Measurements from ENCODE around the gene HSBP1. TPM values are rescaled to one million over a fixed set of nuclear protein-coding genes. Genes with fewer than 3 reads are reported as not detected.

The HSBP1 gene
- total and polyA plus RNA-seq, 11 donors, result 20.4 to 174 (median 141) TPM

- no peaks in the 10 kb centered on the region for H3K36me3 ChIP-seq
- no peak for ATAC-seq
Measured at GRCh38 chr16:83845263-83845662, 37.5 kb downstream of the HSBP1 start.

GRCh38 chr16:83847371-83848225 is 39.8 kb downstream of the HSBP1 start:
- Histone ChIP-seq H3K4me3 (no peak overlapping the region), H3K9me3 (no peaks in the 10 kb centered on the region), H3K36me3 (no peaks in the 10 kb centered on the region), H3K27me3 (no peaks in the 10 kb centered on the region), H3K4me1 (peaks cover 0 to 20% (median 0%) of the 10 kb centered on the region in 12 donors), H3K27ac (no peak overlapping the region)
- TF ChIP-seq POLR2A (IDR thresholded peaks at IDR 0.05) (no peak), CTCF (IDR thresholded peaks at IDR 0.05) (no peak)
- intact Hi-C loops (cut with DNase I), result no loop called here
- WGBS, 4 donors, result 69 to 78% (median 73%) methylated on average over 14 of the region's 14 CpGs
- DNase-seq, result no peak
- ATAC-seq, result no peak

More at GRCh38 chr16:83845263-83845662, 37.5 kb downstream of the HSBP1 start:
- TF ChIP-seq POLR2A (IDR thresholded peaks at IDR 0.05), result no peak
- no peak for TF ChIP-seq CTCF (IDR thresholded peaks at IDR 0.05)
- H3K27me3 ChIP-seq, result no peaks in the 10 kb centered on the region
- intact Hi-C loops (cut with DNase I), result no loop called here
- no peak overlapping the region for H3K4me3 ChIP-seq
- peaks cover 0 to 24% (median 0%) of the 10 kb centered on the region in 12 donors for H3K4me1 ChIP-seq
- no peak overlapping the region for H3K27ac ChIP-seq
- WGBS, 4 donors, result 92 to 96% (median 96%) methylated on average over 3 to 8 of the region's 8 CpGs
- no peak for DNase-seq
- H3K9me3 ChIP-seq, result no peaks in the 10 kb centered on the region

GRCh38 chr16:83849421-83849820 is 41.6 kb downstream of the HSBP1 start:
- no peak overlapping the region for H3K4me3 ChIP-seq
- peak overlapping the region in 1 of 12 donors; percentile 21 for H3K27ac ChIP-seq
- no peaks in the 10 kb centered on the region for H3K9me3 ChIP-seq
- TF ChIP-seq POLR2A (IDR thresholded peaks at IDR 0.05) (no peak), CTCF (IDR thresholded peaks at IDR 0.05) (no peak)
- intact Hi-C loops (cut with DNase I), result no loop called here
- H3K27me3 ChIP-seq, result no peaks in the 10 kb centered on the region
- H3K4me1 ChIP-seq, result peaks cover 0 to 8% (median 0%) of the 10 kb centered on the region in 12 donors
- ATAC-seq, result peak in 2 of 4 donors; percentile 32 to 61
- H3K36me3 ChIP-seq, result no peaks in the 10 kb centered on the region
- peak in 2 of 5 donors; percentile 31 to 51 for DNase-seq
- 65 to 78% (median 75%) methylated on average over 6 of the region's 6 CpGs for WGBS, 4 donors

- 87 to 90% (median 90%) methylated on average over 5 of the region's 5 CpGs for WGBS, 4 donors
- Histone ChIP-seq H3K27me3 (no peaks in the 10 kb centered on the region), H3K4me3 (no peak overlapping the region), H3K36me3 (no peaks in the 10 kb centered on the region), H3K4me1 (peaks cover 0 to 8% (median 0%) of the 10 kb centered on the region in 12 donors), H3K27ac (no peak overlapping the region), H3K9me3 (no peaks in the 10 kb centered on the region)
- no peak for ATAC-seq
- TF ChIP-seq POLR2A (IDR thresholded peaks at IDR 0.05) (no peak), CTCF (IDR thresholded peaks at IDR 0.05) (no peak)
- no peak for DNase-seq
- intact Hi-C loops (cut with DNase I), result no loop called here
Measured at GRCh38 chr16:83850947-83851346, 43.2 kb downstream of the HSBP1 start.

Data from heart left ventricle (tissue), 16 donors.